HG02798 (cell line): Measurements from ENCODE around the gene CUTA.

Experiments
- ATAC-seq: cut with Tn5 transposase; IDR thresholded peaks from one replicate; pipeline ENCODE4 v1.9.1; 2021; ENCODE audit warnings: mild to moderate bottlenecking; ENCODE audit not compliant: unreplicated experiment, poor library complexity

The CUTA gene

DNA sequence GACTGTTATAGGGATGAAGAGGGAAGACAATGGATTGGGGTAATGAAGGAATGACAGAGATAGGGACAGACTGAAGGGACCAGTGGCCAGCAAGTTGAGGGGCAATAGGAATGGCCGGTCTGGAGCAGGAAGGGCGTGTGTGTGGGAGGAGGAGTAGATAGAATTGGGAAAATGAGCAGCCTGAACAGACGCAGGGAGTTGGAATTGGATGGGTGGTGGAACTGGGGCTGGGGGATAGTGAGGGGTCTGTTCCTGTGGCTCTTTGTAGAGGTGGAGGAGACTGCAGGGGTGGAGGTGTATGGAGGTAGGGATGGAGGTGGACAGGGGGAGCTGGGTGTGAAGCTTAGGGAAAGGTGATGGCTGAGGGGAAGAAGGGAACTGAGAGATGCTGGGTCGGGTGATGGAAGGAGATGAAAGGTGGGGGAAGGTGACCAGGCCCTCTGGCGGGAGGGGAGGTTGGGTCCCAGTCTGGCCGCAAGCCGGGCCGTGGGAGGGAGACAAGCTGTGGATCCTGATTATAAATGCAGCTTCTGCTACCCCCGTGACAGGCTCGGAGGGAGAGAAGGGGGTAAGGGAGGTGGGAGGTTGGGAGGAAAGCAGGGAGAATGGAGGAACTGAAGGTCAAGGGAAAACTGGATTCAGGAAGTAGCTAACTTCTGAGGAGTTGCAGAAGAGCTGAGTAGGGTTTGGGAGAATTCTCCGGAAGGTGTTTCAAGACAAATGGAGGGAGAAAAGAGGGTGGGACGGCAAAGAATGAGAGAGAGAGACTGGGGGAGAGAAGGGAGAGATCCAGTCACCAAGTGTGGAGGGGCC is 7.2 kb upstream of the CUTA start:
- ATAC-seq = no peak

DNA sequence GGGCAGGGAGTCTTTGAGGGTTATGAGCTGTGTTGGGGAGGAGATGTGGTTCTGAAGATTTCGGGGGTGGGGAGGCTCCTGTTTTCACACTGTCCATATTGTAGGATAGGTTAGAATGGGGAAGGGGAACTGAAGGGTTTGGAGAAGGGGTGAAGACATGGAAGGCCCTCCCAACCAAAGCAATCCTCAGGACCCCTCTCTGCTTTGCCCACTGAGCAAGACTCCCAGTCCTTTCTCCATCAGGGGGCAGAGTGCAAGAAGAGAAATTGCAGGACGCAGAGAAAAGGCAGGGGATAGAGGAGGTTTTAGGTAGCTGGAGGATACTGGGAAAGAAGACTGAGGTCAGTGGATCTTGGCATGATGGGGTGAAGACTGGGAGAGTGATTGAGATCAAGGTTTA is 5.9 kb upstream of the CUTA start:
- ATAC-seq = no peak

DNA sequence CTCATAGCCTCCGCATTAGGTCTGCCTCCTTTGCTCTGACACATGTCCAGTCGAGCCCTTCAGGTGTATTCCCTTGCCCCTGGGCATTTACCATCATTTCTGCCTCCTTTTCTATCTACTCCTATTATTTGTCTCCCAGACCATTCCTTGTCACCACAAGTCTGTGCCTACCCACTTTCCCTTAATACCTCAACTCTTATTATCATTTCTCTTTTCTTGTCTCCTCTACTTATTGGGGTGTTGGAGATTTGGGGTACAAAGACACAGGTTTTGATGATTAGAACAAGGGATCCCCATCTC is 3.4 kb upstream of the CUTA start:
- no peak for ATAC-seq

DNA sequence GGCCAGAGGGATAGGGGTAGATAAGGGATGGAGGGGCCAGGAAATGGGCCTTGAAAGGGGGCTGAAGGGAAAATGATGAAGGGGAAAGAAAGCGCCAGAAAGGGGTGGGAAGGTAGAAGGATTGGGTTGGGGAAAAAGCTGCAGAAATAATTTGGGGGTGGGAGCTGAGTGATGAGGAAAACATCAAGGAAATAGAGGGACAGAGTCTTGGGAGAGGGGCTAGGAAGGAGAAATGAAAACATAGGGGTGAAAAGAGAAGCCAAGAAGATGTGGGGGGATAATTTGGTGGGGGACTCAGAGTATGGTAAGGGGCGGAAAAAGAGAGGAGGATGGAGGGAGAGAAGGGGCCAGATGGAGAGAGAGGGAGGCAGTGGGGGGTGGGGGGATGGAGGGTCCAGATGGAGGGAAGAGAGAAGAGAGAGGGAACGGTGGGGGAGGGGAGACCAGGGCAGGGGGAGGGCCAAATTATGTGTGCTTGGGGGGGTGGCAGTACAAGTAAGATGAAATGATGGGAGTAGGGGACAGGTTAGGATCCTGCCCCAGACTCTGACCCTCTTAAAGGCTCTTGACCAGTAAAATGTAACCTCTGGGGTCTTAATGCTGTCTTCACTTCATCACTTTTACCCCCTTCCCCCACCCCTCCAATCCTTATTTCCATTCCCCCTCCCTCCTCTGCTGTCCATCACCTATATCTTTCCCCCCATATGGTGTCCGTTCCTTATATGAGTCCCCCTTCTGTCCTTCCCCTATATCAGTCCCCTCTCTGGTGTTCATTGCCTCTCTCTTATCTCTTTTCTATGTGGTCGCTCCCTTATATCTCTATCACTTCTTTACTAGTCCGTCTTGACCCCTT is 2.8 kb upstream of the CUTA start:
- no peak for ATAC-seq

DNA sequence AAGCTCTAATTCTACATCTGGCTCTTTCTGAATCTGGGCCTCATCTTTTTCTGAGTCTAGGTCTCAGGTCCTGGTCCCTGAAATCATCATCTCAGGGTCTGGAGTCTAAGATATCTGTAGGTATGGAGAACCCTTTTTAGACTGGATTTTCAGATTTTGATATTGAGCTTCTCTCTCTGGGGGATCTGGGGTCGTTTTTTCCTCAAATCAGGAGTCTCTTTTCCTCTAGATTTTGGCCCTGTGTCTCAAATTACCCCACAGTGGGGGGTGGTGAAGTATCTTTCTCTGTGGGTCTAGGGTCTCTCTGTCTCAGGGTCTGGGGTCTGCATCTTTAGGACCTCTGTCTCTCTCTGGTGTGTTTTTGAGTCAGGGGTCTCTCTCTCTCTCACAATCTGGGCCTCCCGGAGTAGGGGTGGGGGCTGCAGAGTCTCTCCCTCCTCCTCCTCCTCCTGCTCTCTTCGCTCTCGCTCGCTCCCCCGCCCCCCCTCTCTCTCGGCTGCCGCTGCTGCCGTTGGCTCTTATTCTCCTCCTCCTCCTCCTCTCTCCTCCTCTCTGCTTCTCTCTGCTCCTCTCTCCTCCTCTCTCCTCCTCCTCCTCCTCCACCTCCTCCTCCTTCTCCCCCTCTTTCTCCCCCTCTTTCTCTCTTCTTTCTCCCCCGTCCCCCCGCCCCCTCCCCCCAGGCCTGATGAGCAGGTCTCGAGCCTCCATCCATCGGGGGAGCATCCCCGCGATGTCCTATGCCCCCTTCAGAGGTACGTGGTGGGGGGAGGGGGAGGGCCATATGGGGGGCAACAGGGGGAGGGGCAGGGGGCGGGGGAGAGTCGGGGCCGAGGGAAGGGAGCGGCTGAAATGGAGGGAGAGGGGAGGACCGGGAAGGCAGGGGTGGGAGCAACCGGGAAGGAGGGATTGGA is 1.9 kb upstream of the CUTA start, which contains the start of gene SYNGAP1:
TSS of gene SYNGAP1 (plus strand) at position 486 of the 911 bp plus-strand sequence. CDS start at position 686, 200 bp downstream.
- no peak for ATAC-seq

DNA sequence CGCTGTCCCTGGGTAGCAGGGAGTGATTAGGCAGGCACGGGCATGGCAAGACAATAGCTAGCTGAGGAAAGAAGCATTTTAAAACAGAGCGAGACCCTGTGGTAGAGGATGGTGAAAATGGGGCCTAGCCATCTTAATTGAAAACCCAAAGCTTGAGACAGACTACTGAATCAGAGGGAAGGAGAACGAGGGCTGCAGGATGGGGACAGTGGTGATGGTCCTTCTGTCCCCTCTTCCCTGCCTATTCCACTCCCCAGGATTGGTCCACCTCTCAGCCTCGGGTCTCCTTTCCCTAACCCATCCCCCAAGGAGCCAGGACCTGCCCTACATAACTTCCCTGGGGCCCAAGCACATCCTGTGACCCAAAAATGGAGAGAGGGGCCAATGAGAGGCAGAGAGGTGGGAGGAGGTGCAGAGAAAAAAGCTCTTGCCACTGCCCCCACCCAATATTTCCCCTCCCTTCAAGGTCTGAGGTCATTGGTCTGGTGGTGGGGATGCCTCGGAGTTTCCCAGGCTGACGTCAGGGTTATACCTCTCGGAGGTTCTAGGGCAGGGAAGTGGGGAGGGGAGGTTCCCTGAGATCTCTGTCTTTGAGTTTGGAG is 884 bp upstream of the CUTA start:
- ATAC-seq = no peak

DNA sequence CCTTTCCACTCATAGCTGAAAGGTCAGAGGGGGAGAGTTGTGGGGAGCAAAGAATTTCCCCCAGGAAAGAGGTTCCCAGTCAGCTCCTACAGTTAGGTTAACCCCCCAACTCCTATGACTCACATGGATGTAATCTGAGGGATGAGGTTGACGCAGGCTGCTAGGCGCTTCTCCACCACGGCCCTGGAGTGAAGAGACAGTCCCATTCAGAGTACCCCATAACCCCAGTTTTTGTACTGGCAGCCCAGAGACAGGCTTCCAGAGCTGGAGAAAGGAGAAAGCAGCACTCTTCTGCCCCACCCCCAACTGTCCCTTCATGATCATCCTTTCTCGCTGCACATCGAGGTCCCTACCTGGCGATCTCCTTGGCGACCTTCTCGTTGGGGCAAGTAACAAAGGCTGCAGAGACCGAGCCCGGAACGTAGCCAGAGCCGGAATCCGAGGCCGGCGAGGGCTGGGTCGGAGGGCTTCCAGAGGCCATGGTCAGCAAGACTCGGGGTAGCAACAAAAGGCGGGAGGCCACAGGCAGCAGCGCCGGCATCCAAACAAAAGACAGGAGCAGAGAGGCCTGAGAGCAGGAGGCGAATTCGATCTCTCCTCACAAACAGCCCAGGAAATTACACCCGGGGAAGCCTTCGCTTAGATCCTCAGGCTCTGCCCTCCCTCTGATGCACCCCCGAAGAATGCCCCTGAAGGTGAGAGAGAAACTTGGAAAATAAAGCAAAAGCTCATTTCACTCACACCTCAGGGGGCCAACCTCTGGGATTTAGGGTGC is 592 bp downstream of the CUTA start:
- no peak for ATAC-seq

DNA sequence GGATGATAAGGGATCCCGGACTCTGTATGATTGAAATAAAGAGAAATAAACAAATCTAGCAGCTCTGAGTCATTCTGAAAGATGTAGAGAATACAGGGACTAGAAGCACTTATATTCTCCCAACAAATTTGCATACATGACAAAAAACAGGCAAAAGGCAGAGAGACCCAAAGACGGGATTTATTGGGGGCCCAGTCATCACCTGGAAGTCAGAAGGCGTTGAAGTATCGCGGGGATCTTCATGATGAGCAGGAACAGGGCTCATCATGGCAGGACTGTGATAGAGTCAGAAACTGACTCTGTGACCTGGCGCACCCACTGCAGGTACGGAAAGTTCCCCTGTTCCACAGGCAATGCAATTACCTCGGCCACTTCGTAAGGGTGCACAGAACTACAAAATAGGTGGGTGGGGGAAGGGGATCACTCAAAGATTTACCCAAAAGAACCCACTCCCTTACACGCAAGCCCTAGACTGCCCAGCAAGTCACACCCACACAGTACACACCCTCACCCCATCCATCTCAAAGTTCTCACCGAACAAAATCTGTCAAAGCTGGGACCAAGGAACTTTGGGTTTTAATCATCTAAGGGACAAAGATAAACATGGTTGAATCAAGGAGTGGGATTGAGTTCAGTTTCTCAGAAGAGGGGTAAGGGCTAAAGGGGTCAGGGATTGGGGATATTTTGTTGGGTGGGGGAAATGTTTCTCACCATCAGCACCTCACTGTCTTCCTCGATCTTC is 1.4 kb downstream of the CUTA start:
- ATAC-seq = no peak

DNA sequence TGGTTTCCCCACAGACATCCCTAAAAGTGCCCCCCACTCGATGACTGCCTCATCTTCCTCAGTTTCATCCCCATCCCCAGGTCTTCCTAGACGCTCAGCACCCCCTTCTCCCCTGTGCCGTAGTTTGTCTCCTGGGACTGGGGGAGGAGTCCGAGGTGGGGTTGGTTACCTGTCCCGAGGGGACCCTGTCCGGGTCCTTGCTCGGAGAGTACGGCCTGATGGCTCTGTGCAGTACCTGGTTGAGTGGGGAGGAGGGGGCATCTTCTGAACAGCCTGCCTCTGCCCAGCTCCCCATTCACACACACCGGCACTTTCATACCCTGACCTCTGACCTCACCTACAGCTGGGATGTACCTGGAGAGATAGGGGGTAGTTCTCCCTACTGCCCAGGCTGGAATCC is 2.1 kb downstream of the CUTA start:
- no peak for ATAC-seq

DNA sequence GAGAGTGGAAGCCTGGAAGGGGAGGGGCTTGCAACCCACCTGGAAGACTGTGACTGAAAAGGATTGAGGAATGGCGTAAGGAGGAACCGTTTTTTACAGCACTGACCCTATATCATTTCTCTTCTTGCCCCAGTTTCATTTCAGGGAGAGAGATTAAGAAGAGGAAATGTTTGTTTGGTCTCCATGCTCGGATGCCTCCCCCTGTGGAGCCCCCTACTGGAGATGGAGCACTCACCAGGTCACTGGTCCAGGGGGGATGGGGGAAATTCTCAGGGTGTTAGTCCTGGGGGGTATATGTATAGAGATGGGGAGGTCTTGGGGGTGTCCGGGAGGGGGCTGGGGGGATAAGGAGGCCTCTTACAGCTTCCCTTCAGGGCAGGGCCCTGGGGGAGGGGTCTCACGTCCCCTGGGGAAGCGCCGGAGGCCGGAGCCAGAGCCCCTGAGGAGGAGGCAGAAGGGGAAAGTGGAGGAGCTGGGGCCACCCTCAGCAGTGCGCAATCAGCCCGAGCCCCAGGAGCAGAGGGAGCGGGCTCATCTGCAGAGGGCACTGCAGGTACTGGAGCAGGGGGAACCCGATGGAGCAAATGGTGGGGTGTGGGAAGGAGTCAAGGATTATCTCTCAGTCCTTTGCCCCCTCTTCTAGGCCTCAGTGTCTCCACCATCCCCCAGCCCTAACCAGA is 3.2 kb downstream of the CUTA start:
- ATAC-seq = no peak

DNA sequence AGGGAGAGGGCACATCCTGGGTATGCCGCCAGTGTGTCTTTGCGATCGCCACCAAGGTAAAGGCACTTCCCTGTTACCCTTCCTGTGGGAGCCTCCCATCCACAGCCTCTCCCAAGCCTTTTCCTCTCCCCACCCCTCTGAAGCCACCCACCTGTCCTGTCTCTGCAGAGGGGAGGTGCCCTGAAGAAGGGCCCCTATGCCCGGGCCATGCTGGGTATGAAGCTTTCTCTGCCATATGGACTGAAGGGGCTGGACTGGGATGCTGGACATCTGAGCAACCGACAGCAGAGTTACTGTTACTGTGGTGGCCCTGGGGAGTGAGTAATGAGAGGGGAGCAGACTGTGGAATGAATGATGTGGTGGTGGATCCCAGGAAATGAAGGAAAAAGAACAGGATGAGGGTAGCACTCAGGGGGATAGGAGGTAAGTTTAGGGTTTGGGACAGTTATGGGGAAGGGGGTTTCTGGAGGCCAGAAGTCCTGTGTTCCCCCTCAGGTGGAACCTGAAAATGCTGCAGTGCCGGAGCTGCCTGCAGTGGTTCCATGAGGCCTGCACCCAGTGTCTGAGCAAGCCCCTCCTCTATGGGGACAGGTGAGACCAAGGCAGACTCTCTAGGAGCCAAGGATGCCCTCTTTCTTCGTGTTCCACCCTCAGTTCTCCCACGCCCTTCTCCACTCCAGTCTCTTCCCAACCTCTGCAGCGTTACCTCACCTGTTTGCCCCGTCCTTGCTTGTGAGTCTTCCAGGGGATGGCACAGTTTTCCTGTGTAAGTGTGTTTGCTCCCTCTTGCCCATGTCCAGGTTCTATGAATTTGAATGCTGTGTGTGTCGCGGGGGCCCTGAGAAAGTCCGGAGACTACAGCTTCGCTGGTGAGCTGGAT is 4.4 kb downstream of the CUTA start:
- no peak for ATAC-seq

DNA sequence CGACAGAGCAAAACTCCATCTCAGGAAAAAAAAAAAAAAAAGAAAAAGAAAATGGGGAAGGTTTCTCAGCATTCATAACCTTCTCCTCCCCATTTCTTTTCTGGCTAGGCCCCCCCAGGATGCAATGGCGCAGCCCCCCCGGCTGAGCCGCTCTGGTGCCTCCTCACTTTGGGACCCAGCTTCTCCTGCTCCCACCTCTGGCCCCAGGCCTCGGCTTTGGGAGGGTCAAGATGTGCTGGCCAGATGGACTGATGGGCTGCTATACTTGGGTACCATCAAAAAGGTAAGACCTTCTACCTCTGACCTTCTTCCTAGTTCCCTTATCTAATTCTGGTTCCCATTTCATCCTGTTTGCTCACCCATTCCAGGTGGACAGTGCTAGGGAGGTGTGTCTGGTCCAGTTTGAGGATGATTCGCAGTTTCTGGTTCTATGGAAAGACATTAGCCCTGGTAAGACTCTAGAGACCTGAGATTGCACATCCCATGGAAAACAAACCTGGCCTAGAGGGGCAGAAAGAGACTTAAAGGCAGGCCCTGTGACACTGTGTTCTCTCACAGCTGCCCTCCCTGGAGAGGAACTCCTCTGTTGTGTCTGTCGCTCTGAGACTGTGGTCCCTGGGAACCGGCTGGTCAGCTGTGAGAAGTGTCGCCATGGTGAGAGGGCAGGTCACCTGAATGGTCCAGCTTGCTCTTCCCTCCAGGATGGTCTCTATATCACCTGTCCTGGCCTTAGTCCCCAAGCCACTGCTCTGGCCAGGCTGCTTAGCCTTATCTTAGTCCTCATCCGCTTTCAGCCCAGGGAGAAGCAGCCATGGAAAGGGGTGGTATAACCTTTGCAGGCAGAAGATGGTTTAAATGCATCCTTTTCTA is 5.5 kb downstream of the CUTA start:
- no peak for ATAC-seq

DNA sequence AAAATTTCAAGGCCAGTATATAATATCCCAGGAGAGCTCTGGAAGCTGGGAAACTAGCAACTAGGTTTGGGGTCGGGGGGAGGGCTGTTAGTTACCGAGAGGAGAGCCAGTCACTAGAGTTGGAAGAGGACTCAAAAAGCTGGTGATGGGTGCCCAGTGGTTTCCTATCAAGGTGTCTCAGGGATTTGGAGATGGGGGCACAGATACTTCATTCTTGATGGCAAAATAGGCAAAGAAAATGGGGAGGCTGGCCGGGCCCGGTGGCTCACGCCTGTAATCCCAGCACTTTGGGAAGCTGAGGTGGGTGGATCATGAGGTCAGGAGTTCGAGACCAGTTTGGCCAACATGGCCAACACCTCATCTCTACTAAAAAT is 6.3 kb downstream of the CUTA start:
- ATAC-seq = no peak

DNA sequence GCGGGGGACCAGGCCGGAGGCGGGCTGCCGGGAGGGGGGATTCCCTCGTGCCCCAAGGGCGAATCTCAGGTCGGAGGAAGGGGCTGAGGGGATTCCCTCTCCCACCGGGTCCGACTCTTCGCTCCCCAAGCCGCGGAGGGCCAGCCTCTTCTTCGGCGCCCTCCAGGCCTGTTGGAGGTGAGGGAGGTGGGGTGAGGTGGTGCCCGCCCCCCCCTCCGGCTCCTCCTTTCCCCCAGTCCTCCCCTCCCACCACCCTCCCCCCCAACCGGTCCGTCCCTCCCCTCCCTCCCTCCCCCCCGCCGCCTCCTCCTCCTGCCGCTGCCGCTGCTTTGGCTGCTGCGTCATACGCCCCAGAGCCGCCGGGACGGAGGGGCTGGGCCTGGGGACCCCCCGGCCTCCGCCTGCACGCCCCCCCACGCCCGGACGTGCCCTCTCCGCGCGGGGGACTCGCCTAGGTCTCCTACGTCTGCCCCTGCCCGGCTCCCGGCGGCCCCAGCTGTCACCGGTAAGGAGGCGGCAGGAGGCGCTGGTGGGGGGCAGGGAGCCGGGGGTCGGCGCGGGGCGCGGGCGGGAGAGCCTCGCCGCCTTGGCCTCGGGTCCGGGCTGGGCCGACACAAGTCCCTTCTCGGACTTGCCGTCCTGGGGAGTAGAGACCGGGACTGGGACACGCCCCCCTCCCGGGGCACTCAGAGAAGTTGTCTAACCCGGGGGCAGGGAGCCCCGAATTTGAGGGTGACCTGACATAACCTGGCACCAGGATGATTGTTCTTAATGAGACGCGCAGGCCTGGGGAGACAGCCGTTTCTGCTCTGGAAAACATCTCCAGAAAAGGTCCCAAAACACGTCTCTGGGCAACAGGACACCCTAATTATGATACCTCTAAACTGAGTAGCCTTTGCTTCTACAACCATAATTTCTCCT is 6.9 kb downstream of the CUTA start, which contains the start of gene PHF1:
TSS of gene PHF1 (plus strand) at position 304 of the 921 bp plus-strand sequence. CDS start 1,250 bp downstream, outside the sequence.
- ATAC-seq = peak; percentile 30

DNA sequence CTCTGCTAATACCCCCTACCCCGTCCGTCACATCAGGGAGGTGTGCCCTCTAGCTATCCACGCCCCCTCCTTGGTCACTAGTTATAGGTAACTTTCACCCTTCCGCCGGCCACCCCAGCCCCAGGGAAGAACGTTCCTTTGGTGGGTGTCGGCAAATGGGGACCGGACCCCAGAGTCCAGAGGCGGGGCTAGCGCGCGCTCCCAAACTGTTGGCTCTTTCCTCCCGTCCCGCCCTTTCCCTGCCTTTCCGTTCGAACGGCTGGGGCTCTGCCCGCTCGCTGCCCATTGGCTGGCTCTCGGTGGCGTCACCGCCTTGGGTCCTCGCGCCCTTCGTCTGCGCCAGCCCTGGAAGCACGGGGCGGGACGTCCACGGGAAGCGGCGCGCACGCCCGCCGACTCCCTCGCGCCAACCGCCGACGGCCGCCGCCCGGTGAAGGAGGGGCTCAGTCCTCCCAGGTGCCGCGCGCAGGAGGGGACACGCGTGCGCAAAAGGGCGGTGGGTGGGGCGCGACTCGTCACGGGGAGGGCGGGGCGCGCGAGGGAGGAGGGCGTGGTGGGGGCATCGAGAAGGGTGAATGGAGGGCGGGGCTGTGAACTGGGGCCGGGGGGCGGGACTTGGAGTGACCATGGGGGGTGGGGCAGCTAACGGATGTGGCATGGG is 7.7 kb downstream of the CUTA start:
- peak; percentile 90 for ATAC-seq
